Skin of body (tissue), 2 donors: ENCODE results near the gene DCTN2. TPM values are rescaled to one million over a fixed set of nuclear protein-coding genes. Genes with fewer than 3 reads are reported as not detected.
A peak's percentile ranks its signal among the peaks of the same experiment; 100 is the strongest.
"Not testable (repeated sequence)": the region's sequence is repeated elsewhere in the genome, so short reads cannot be mapped to it uniquely, and the experiment has no call there.

Source experiments
- DNase-seq: peaks from one replicate; lab custom pipeline; 2025; lab: John Stamatoyannopoulos, UW
- total RNA-seq: library from RNA; depleted of rRNA; stranded (reverse); fragments of >200 nt; gene quantifications from one replicate; pipeline ENCODE4 v1.2.3, GENCODE V29; 2014

The DCTN2 gene
- total RNA-seq, 1 donor from 2014 or later = 62.0 TPM

DNA sequence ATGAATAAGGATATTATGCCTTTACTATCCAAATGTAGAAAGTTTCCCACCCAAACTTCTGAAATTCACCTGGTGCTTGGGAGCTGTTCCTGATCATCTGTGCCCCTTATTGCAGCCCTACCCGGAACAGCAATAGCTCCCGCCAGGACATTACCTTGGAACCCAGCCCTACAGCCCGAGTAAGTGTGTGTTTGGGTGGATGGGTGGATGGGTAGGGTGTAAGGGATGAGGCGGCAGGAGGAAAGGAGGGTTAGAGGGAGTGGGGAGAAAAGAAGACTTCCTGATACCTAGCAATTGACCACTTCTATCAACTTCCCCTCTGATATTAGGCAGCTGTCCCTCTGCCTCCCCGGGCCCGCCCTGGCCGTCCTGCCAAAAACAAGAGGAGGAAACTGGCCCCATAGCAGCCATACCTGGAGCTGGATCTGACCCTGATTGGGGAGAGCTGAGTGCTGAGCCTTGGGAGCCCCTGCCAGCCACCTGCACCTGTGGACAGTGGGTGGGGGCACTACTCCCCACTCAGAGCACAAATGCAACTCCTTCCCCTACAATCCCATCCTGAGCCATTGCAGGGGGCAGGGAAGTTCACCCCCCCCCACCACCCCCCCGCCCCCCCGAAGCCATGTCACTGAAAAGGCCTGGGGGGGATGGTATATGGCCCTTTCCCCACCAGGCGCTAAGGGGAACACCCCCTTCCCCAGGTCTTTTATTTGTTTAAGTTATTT, 18.0 kb downstream of the DCTN2 start:
- no peak for DNase-seq

GRCh38 chr12:57528176-57528575, 18.8 kb downstream of the DCTN2 start:
- DNase-seq = no peak

GRCh38 chr12:57527184-57527583, 19.8 kb downstream of the DCTN2 start:
- peak; percentile 19 for DNase-seq

DNA sequence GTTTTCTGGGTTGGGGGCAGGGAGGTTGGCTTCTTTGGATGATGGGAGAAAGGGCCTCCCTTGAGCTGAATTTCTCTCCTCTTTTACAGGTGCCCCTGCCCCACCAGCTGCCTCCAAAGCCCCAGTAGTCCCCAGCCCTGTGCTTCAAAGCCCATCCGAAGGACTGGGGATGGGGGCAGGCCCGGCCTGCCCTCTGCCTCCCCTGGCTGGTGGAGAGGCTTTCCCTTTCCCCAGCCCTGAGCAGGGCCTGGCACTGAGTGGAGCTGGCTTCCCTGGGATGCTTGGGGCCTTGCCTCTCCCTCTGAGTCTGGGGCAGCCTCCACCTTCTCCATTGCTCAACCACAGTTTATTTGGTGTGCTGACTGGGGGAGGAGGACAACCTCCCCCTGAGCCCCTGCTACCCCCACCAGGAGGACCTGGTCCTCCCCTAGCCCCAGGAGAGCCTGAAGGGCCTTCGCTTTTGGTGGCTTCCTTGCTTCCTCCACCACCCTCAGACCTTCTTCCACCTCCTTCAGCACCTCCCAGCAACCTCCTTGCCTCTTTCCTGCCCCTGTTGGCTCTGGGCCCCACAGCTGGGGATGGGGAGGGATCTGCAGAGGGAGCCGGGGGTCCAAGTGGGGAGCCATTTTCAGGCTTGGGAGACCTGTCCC, 20.4 kb downstream of the DCTN2 start:
- DNase-seq = no peak

DNA sequence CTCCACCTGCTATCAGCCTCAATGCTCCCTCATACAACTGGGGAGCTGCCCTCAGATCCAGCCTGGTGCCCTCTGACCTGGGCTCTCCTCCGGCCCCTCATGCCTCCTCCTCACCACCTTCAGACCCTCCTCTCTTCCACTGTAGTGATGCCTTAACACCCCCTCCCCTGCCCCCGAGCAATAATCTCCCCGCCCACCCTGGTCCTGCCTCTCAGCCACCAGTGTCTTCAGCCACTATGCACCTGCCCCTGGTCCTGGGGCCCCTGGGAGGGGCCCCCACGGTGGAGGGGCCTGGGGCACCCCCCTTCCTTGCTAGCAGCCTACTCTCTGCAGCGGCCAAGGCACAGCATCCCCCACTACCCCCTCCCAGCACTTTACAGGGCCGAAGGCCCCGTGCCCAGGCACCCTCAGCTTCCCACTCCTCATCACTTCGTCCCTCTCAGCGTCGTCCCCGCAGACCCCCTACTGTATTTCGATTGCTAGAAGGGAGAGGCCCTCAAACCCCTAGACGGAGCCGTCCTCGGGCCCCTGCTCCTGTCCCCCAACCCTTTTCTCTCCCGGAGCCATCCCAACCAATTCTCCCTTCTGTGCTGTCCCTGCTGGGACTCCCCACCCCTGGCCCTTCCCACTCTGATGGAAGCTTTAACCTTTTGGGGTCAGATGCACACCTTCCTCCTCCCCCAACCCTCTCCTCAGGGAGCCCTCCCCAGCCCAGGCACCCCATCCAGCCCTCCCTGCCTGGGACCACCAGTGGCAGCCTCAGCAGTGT, 21.2 kb downstream of the DCTN2 start:
- no peak for DNase-seq

GRCh38 chr12:57524814-57525614, 22.0 kb downstream of the DCTN2 start:
- no peak for DNase-seq

GRCh38 chr12:57523706-57524614, 23.0 kb downstream of the DCTN2 start:
- no peak for DNase-seq

DNA sequence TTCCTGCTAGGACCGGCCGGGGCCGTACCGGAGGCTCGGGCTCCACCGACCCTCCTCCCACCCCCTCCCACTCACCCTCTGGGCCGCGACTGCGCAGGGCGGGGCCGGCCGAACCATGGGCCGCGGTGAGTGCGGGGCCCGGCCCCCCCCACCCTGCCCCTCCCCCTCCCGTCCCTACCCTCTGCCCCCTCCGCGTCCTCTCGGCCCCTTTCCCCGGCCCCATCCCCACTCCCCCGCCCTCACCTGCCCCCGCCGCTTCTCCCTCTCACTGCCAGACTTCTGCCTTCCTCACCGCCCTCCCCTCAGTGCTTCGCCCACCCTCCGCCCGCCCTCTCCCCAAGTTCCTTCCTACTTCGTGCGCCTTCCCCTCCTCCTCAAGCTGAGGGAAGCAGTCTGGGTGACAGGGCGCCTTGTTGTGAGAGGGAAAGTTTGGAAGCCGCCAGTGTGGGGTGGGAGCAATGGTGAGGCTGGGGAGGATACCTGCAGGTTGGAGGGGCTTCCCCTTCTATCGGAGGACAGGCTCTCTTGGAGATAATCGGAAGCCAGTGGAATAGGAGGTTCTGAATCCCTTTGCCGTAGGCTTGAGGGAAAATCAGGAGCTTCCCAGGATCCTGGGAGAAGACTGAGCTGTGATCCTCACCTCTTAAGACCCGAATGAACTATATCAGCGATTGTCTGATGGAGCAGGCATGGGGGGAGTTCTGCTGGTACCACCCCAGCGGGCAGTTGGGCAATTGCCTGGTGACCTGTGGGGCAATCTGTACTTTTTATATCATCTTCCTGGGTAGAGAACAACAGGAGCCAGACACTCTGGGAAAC, 23.9 kb downstream of the DCTN2 start:
- DNase-seq = peak; percentile 82

DNA sequence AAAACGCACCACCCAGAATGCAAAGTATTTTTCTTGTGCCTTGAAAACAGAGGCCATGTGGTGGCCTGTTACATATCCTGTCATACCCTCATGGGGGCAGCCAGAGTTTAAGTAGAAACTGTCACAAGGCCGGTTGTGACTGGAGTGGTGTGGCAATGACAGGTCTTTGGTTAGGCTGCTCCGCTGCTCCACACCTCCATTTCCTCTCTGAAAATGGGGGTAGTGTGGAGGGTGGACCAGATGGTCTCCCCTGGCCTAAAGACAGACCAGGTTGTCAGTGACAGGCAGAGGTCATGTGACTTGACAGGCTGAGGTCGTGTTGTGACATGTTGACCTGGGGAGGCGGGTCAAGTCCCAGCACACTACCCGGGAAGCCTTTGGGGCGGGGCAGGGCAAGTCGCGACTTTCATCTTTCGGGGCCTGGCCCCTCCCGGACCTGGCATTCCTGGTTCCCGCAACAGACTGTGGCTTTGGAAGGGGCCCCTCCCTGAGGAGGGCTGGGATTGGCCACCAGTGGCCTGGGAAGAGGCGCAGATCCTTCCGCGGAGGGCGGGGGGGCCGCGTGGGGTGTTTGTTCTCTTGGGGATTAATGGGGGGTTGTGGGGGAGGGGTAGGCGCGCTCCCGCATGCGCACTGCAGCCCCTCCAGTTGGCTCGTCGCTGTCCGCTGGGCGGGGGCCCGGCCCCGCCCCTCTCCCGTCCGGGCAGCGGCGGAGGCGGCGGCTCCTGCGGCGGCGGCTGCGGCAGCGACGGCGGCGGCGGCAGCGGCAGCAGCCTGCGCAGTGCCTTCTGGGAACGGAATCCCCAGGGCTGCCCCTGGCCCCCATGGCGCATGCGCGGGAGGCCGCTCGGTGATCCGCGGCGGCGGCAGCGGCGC, 24.7 kb downstream of the DCTN2 start, which contains the start of gene MBD6:
Gene MBD6, plus strand, starts transcription at position 814 of the 876 bp plus-strand sequence. CDS start 1,480 bp downstream, outside the sequence.
- DNase-seq = peak; percentile 87

- peak; percentile 59 for DNase-seq
Observed at GRCh38 chr12:57521525-57522010, 25.4 kb downstream of the DCTN2 start.

DNA sequence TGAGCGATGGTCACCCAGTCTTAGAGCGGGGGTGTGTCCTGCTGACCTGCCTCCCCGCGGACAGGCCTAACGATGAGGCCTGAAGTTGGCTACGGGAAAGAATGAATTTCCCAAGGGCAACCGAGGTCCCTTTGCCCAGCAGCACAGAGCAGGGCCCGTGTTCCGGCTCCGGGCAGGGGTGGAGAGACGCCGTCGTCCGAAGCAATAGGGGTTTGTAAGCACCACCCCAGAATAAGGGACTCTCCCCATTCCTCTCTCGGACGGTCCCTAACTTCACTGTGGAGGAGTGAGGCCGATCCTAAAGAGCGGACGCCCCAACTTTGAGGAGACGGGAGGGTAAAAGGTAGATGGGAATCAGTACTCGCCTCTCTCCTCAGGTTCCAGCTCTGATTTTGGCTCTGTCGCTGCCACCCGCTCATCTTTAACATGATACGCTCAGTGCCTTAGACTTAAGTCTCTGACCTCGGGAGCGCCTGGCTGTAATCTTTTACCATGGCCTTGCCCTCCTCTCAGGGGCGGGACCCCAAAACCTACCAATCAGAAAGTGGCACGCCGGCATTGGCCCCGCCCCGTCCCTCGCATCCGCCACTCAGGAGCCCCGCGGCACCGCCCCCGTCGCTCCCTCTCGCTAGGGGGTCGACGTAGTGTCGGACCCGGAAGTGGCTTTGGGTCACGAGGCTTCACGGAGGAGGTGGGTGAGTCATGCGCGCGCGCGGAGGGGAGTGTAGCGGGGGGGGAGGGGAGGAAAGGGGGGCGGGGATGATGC, 26.8 kb downstream of the DCTN2 start, which contains the start of gene DDIT3:
Gene DDIT3, minus strand, starts transcription at position 462 of the 766 bp plus-strand sequence. CDS start 3,108 bp downstream, outside the sequence.
- peak; percentile 99 for DNase-seq

- DNase-seq = no peak
Observed at GRCh38 chr12:57519796-57520052, 27.3 kb downstream of the DCTN2 start.

- no peak for DNase-seq
Observed at GRCh38 chr12:57518920-57519795, 27.8 kb downstream of the DCTN2 start.

DNA sequence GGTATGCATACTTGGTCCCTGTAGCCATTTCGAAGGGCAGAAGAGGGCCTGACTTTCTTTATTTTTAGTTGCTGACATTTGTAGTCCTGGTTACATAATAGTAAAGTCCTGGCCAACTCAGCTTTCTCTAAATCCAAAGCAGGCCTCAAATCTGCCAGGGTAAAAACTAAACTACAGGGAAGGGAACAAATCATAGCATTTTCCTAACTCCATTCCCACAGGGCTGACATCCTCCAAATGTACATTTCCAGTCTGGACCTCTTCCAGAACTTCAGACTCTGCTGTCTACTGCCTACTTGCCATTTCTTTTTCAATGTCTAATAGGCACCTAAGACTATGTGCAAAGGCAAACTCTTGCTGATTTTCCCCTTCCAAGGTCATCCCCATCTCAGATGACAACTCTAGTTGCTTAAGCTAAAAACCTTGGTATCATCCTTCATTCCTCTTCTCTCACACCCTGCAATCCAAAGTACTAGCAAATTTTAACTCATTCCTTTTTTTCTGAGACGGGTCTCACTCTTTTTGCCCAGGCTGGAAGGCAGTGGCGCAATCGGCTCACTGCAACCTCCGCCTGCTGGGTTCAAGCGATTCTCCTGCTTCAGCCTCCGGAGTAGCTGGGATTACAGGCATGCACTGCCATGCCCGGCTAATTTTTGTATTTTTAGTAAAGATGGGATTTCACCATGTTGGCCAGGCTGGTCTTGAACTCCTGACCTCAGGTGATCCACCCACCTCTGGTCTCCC, 28.6 kb downstream of the DCTN2 start:
- peak; percentile 59 for DNase-seq

- DNase-seq = not testable (repeated sequence)
Observed at GRCh38 chr12:57517718-57518117, 29.3 kb downstream of the DCTN2 start.

- no peak for DNase-seq
Observed at GRCh38 chr12:57517187-57517586, 29.8 kb downstream of the DCTN2 start.
